ENCODE results near the gene TAS2R40.

The TAS2R40 gene

DNA sequence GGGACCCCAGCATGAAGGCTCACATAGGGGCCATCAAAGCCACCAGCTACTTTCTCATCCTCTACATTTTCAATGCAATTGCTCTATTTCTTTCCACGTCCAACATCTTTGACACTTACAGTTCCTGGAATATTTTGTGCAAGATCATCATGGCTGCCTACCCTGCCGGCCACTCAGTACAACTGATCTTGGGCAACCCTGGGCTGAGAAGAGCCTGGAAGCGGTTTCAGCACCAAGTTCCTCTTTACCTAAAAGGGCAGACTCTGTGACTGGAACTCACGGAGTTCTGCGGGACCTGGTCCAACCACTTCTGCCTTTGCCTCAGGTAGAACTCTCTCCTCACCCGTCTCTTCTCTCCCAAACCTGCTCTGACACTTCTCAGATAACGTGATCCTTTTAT is 945 bp downstream of the TAS2R40 start:
- DNase-seq: no peak

DNA sequence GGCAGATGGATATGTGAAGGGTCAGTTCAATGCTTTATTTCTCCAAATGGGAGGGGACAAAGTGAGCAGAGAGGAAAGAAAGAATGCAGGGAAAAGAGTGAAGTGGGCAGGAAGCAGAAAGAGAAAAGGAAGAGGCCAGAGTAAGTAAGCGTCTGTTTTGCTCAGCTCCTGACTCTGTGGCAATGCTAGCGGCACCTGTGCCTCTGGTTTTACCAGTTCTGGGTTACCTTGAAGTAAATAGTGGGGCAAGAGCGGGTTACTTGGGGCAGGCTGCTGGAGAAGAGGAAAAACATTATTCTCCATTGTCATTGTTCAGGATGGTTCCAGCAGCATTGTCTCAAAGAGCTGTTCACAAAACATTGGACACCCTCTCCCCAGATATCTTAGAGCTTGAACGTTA is 1.9 kb downstream of the TAS2R40 start:
- no peak for DNase-seq

DNA sequence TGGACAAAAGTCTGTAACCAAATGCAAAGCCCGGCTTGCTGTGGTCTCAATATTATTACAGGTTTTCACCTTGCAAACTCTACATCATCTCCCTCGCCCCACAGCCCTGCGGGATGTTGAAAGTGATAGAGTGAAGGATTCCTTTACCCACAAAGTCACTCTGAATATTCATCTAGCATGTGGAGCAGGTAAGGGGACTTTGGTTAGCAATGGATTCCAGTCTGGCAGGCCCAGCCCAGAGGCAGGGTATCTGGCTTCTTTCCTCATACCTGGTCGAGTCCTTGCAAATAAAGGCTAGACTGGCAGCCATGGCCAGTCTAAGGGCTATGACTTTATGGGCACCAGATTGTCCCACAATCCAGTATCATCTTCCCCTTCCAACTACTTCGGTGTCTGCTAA is 3.2 kb downstream of the TAS2R40 start:
- DNase-seq: no peak

DNA sequence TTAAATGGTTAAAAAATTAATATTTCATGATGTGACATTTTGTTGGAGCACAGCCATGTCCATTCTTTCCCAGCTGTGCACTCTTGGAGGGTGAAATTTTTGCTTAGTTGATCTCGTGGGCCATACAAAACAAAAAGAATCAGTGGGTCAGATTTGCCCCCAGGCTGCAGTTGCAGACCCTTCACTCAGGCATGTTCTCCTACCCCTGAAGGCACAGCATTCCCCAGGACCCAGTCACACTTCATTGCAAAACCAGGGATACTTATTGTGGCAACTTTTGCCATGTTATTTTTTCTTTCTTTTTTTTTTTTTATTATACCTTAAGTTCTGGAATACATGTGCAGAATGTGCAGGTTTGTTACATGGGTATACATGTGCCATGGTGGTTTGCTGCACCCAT is 6.0 kb downstream of the TAS2R40 start:
- no peak for DNase-seq

DNA sequence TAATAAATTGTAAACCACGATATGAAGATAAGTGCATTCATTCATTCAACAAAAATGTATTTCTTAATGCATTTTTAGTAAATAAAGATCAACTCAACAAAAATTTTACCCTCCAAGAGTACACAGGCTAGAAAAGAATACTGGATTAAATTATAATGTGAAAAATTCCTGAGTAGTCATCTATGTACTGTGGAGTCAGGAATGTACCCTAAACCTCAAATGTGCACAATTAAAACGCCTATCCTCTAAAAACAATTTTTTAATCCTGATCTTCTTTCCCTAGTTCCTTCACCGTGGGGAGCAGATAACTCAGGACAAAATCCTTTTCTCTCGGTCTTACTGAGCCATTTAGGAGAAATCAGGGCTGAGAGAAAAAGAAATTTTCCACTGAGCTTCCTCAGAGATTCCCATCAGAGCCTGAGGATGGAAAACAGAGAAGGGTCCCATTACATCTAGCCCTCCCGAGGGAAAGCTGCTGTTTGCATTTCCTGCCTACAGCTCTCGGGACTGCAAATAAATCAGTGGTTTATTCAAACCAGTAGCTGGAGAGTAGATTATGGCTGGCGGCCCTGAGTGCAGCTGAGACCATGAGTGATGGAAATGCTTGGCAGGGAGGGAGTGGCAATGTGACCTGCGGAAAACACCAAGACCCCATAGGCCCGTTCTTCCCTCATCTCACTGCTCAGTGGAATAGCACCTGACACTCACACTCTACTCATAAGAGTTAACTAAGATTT is 7.4 kb downstream of the TAS2R40 start:
- DNase-seq: peak in 11 of 56 donors; percentile 3 to 28 (median 11)

DNA sequence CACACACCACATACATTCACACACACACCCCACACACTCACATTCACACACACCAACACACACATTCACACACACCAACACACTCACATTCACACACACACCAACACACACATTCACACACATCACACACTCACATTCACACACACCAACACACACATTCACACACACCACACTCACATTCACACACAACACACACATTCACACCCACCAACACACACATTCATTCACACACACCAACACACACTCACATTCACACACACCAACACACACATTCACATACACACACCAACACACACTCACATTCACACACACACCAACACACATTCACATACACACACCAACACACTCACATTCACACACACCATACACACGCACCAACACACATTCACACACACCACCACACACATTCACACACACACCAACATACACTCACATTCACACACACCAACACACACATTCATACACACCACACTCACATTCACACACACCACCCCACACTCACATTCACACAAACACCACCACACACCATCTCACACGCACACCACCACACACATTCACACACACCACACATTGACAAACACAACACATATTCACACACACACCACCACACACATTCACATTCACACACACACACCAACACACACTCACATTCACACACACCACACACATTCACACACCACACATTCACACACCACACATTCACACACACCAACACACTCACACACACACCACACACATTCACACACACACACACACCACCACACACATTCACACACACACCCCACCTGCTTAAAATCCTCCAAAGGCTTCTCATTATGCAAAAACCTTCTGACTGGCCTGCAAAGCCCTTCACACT is 9.0 kb downstream of the TAS2R40 start:
- no peak for DNase-seq

DNA sequence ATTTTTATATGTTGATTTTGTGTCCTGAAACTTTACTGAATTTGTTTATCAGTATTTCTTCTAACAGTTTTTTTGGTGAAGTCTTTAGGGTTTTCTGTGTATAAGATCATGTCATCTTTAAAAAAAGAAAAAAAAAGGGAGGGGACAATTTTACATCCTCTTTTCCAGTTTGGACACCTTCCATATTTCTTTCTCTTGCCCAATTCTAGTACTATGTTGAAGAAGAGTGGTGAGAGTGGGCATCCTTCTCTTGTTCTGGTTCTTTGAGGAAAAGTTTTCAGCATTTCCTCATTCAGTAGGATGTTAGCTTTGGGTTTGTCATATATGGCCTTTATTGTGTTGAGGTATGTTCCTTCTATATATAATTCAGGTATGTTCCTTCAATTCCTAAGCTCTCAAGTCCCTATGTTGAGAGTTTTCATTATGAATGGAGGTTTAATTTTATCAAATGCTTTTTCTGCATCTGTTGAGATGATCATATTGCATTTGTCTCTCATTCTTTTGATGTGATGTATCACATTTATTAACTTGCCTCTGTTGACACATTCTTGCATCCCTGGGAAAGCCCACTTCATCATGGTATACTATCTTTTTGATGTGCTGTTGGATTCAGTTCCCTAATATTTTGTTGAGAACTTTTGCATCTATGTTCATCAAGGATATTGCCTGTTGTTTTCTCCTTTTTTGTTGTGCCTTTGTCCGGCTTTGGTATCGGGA is 12.1 kb downstream of the TAS2R40 start:
- no peak for DNase-seq

DNA sequence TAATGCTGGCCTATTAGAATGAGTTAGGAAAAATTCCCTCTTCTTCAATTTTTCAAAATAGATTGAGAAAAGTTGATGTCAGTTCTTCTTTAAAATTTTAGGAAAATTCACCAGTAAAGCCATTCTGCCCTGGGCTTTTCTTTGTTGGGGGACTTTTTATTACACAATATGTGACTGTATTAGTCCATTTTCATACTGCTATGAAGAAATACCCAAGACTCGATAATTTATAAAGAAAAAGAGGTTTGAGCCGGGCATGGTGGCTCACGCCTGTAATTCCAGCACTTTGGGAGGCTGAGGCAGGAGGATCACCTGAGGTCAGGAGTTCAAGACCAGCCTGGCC is 12.7 kb downstream of the TAS2R40 start:
- DNase-seq: no peak

DNA sequence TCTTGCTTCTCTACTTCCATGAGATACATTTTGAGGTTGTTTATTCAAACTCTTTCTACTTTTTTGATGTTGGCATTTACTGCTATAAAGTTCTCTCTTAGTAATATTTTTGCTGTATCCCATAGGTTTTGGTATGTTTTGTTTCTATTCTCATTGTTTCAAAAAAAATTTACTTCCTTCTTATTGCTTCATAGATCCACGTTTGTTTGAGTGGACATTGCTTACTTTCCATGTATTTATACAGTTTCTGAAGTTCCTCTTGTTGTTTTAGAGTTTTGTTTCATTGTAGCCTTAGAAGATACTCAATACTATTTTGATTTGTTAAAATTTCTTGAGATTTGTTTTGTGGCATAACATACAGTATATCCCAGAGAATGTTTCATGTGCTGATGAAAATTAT is 13.7 kb downstream of the TAS2R40 start:
- DNase-seq: no peak

DNA sequence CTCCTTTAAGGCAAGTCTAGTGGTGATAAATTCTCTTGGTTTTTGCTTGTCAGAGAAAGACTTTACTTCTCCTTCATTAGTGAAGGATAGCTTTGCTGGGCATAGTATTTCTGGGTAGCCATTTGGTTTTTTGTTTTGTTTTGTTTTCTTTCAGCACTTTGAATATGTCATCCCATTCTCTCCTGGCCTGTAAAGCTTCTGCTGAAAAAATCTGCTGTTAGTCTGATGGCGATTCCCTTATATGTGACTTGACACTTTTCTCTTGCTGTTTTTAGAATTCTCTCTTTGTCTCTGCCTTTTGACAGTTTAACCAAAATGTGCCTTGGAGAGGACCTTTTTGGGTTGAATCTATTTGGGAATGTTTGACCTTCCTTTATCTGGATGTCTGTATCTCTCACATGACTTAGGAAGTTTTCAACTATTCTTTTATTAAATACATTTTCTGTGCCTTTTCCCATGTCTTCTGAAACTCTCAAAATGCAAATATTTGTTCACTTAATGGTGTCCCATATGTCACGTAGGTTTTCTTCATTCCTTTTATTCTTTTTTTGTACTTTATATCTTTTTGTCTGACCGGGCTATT is 14.7 kb downstream of the TAS2R40 start:
- no peak for DNase-seq

DNA sequence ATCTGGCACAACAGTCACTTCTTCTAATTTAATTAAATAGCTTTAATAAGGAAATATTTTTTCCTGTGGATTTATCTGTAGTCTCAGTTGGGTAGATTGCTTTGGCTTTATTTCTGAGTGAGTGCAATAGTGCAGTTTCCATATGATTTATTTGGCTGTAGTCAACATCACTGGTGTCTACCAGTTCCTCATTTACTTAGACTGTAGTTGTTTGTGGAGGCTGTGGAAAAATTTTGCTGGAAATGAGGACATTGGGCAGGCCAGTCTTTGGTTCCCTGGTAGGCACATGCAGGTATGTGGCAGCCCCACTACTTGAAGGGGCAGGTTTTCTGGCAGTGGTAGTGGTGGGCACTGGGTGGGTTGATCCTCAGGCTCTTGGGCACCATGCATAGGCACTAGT is 15.5 kb downstream of the TAS2R40 start:
- no peak for DNase-seq

DNA sequence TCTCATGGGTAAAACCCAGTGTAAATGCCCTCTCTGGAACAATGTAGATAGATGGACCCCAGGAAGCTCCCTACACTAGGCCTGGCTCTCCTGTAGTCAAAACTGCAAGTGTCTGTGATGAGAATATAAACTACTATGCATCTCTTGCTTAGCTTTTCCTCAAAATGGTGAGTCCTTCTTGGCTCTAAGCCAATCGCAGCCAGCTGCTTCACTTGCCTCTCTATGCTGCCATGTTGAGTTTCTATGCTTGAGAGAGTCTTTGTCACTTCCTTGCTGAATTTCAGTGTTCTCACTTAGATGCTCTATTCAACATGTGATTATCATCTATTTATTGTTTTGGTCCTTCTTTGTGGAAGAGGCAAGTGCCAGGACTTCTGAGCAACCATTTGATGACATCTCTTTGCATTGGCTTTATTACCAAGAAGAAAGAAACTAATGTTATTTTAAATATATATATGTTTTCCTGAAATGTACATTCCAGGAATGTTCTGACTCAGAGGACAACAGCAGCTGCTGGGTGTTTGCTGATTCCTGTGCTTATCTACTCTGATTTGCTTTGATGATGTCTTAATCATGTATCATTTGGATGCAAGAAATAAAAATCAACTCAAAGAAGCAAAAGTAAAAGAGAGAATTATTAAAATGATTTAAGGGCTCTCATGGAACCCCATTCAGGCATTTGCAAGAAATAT is 16.6 kb downstream of the TAS2R40 start:
- DNase-seq: no peak

DNA sequence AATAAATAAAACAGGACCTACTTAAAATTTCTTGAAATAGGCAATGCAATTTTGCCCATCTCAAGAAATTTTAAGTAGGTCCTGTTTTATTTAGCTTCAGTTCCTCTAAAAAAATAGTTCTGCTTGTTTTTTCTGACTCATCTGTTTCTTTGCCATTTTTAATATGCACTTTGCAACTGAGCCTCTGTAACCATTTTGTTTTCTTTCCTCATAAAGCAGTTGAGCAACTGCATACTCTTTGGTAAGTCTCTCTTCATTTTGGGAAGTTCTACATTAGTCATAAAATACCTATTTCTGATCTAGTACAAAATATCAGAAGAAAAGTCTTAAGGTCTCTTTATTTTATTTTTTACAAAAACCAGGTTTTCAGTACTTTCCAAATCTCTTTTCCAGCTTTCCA is 18.0 kb downstream of the TAS2R40 start:
- no peak for DNase-seq

DNA sequence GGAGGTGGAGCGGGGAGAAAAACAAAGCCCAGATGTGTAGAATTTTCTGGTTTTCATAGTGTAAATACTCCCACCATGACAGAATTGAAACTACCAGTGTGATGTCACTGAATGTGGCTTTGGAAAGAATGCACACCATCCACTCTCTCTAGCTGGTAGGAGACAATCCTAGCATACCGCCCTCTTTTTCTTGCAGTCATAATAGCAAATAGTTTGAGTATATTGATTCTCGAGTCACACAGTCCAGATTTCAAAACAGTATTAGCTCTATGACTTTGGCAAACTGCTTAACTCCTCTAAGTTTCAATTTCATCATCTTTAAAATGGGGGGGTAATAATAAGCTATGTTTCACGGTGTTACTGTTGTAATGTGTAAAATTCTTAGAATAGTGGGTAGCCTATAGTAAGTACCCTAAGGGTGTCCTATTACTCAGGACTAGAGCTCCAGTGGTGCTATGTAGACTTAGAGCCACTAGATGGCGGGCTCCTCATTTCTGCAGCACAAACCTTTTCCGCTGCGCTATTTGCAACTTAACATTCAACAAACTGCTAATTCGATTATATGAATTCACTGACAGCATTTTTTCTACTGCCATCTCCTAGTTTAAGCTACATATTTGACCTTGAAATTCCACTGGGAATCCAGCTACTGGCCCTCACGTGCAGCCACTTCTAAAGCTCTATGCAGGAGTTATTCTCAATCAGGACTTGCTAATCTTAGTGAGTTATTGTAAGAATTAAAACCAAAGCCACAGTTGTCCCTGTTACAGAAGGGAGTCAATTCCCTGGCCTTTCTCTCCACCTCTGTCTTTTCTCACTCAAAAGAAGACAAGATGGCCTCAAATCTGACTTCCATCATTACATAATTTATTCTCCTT is 18.7 kb downstream of the TAS2R40 start:
- peak in 40 of 56 donors; percentile 8 to 84 (median 36) for DNase-seq

DNA sequence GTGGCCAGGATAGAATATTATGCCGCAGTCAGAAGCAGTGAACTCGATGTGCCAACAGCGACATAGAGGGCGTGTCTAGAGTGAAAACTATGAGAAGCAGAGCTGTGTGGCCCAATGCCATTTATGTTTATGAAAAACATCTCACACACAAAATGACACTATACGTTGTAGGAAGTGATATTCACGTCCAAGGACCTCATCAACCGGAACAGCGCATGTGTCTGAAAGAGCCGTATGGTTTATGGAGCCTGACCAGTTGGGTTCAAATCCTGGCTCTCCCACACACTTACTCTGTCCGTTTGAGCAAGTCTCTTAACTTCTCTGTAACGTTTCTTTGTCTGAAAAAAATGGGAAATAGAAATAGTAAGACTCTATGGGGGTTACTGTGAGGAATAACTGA is 20.5 kb downstream of the TAS2R40 start:
- no peak for DNase-seq

DNA sequence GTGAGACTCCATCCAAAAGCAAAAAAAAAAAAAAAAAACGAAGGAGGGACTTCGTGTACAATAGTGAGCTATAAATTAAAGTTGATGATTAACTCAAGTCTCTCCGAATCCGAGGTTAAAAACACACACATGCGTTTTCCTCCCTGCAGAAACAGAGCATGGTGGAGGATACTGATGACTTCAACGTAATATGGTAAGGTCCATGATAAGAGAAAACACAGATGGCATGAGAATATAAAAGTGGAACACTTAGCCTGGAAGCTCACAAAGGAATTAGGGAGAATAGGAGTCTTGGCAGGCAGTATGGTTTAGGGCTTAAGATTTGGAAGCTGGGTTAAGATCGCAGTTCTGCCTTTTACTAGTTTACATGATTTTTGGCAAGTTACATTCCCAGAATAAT is 21.3 kb downstream of the TAS2R40 start:
- no peak for DNase-seq

DNA sequence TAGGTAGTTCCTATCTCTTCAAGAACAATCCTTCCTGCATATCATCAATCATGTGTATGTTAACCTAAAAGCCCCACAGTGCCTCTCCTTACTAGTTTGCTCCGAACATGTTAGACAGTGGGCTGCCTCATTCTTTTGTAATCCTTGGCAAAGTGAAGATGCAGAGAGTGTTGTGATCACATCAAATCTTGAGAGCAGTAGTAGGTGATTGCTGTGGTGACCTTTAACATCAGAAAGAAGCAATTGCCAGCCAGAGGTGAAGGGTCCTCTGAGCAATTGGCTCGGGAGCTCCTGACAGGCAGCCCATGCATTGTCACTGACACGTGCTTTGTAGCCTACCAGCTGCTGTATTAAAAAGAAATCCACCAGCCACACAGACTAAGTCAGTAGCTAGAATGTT is 21.8 kb downstream of the TAS2R40 start:
- no peak for DNase-seq

DNA sequence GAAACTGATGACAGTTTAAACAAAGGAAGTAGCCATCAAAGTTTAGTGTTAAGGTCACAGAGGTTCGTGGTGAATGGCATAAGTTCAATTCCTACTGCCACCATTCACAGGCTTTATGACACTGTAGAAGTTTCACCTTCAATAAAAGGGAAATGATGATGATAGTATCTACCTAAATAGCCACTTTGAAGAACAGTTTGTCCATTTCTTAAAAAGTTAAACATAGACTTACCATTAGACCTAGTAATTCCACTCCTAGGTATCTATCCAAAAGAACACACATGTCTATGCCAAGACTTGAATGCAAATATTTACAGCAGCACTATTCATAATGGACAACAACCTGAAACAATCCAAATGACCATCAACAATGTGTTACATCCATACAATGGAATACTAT is 22.5 kb downstream of the TAS2R40 start:
- no peak for DNase-seq

DNA sequence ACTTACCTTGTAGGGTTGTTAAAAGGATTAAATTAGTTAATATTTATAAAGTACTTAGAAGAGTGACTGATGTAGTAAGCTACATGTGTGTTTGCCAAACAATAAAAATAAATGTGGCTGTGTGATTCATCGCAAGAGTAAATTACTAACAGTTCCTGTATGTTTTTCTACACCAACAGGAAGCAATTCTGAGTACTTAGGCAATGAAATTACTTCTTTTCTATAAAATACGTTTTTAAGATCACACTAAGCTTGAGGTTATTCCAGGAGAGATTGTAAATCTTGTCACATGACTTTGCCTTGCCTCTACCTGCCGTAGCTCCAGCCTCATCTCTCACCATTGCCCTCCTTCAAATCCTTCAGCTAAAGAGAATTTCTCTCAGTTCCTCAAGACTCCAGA is 23.3 kb downstream of the TAS2R40 start:
- DNase-seq: no peak

DNA sequence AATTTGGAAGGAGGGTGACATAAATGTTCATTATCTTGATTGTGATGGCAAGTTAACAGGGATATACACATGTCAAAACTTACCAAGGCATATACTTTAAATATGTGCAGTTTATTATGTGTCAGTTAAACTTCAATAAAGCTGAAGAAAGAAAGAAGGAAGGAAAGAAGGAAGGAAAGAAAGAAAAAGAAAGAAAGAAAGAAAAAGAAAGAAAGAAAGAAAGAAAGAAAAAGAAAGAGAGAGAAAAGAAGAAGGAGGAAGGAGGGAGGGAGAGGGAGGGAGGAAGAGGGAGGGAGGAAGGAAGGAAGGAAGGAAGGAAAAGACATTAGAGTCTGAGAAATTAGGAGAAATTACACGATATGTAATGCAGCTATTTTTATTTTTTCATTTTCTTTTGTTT is 25.5 kb downstream of the TAS2R40 start:
- no peak for DNase-seq
